GM18873 (cell line): ENCODE data around the gene ASTN2.

Experiments used
- ATAC-seq: cut with Tn5 transposase; IDR thresholded peaks from one replicate; pipeline ENCODE4 v1.9.1; 2021; ENCODE audit warnings: mild to moderate bottlenecking, moderate library complexity, moderate number of reproducible peaks; ENCODE audit not compliant: unreplicated experiment, low FRiP score

ASTN2 gene

GRCh38 chr9:117414220-117414905 is 494 bp downstream of the ASTN2 start:
- ATAC-seq, result no peak

- ATAC-seq, result no peak
Measured at GRCh38 chr9:117413346-117414219, 1.3 kb downstream of the ASTN2 start.

GRCh38 chr9:117412841-117413240 is 2.0 kb downstream of the ASTN2 start:
- ATAC-seq, result no peak

- no peak for ATAC-seq
Measured at GRCh38 chr9:117412006-117412715, 2.7 kb downstream of the ASTN2 start.

- no peak for ATAC-seq
Measured at GRCh38 chr9:117411547-117411946, 3.3 kb downstream of the ASTN2 start.

GRCh38 chr9:117409321-117409720 is 5.5 kb downstream of the ASTN2 start:
- no peak for ATAC-seq

- ATAC-seq, result no peak
Measured at GRCh38 chr9:117407436-117408022, 7.3 kb downstream of the ASTN2 start.

- no peak for ATAC-seq
Measured at GRCh38 chr9:117405950-117406705, 8.7 kb downstream of the ASTN2 start.

- no peak for ATAC-seq
Measured at GRCh38 chr9:117403848-117404247, 11.0 kb downstream of the ASTN2 start.

GRCh38 chr9:117403403-117403811 is 11.4 kb downstream of the ASTN2 start:
- no peak for ATAC-seq

- no peak for ATAC-seq
Measured at GRCh38 chr9:117400171-117400570, 14.7 kb downstream of the ASTN2 start.

GRCh38 chr9:117395151-117395650 is 19.7 kb downstream of the ASTN2 start:
- no peak for ATAC-seq

- no peak for ATAC-seq
Measured at GRCh38 chr9:117394655-117395054, 20.2 kb downstream of the ASTN2 start.

- ATAC-seq, result no peak
Measured at GRCh38 chr9:117392992-117393391, 21.9 kb downstream of the ASTN2 start.

GRCh38 chr9:117387422-117387821 is 27.4 kb downstream of the ASTN2 start:
- ATAC-seq, result no peak

GRCh38 chr9:117379341-117379740 is 35.5 kb downstream of the ASTN2 start:
- no peak for ATAC-seq

- no peak for ATAC-seq
Measured at GRCh38 chr9:117377046-117377445, 37.8 kb downstream of the ASTN2 start.

GRCh38 chr9:117375956-117376355 is 38.9 kb downstream of the ASTN2 start:
- no peak for ATAC-seq

- ATAC-seq, result no peak
Measured at GRCh38 chr9:117374076-117374725, 40.7 kb downstream of the ASTN2 start.
